ENCODE data around the gene CBR1.

DNA sequence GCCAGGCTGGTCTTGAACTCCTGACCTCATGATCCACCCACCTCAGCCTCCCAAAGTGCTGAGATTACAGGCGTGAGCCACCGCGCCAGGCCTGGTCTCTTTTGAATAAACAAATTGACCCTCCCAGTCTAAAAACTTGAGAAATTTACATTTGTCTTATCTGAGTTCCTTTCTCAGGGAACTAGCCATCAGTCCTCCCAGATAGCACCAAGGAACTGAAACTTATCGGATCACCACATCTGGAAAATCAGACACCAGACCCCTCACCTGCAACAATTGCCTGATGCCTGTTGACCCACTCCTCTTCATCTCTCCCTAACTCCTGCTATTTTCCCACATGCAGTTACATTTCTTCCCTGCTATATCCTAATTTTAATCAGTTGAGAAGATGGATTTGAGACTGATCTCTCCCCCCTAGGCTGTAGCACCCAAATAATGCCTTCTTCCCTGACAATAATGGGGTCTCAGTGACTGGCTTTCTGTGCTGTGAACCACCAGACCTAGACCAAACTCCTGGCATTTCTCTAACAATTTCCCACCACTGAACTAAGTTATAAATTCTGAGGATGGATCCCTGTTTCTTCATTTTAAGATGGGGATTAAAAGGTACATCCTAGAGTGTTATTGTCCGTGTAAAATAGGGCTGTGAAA lies 951 bp upstream of the CBR1 start:
- no peak for TF ChIP-seq POLR2A (IDR thresholded peaks at IDR 0.05)
- no peak for TF ChIP-seq CTCF (IDR thresholded peaks at IDR 0.05)
- no peak for TF ChIP-seq EP300 (IDR thresholded peaks at IDR 0.05)
